22Rv1 (cell line): ENCODE measurements around the gene SRMS.

Experiments
- CTCF ChIP-seq: fragments of 450-650 bp; IDR thresholded peaks from 2 replicates; pipeline ENCODE4 v1.5.1; 2017; ENCODE audit warnings: mild to moderate bottlenecking
- ZFX ChIP-seq: fragments of 450-650 bp; IDR thresholded peaks from 2 replicates; pipeline ENCODE4 v1.6.1; 2017; ENCODE audit warnings: antibody characterized with exemption, borderline replicate concordance

- no peak for TF ChIP-seq CTCF
- no peak for TF ChIP-seq ZFX
These were observed 9.9 kb upstream of the SRMS start for GRCh38 chr20:63557481-63557891.
